Epithelial cell of esophagus (primary cell): Measurements from ENCODE around the gene DOC2A.

Experiments
- DNase-seq: peaks from one replicate; pipeline ENCODE4 v3.0.0; 2010; ENCODE audit warnings: low read depth
- H3K4me3 ChIP-seq: 2 replicates; pipeline ENCODE4 v1.5.1; 2011; ENCODE audit warnings: mild to moderate bottlenecking, low read length, control low read depth
- CTCF ChIP-seq: IDR thresholded peaks from 2 replicates; pipeline ENCODE4 v1.5.1; 2011; ENCODE audit warnings: low read depth, mild to moderate bottlenecking, low read length, control low read depth, inconsistent platforms; ENCODE audit not compliant: insufficient read depth; ENCODE audit errors: missing control alignments

DOC2A gene

GRCh38 chr16:29990883-29991570 lies 19.8 kb downstream of the DOC2A start:
- H3K4me3 ChIP-seq: no peak overlapping the region
- no peak for DNase-seq
- TF ChIP-seq CTCF: no peak

GRCh38 chr16:29990034-29990433 lies 20.8 kb downstream of the DOC2A start:
- no peak for TF ChIP-seq CTCF

GRCh38 chr16:29989111-29989858 lies 21.5 kb downstream of the DOC2A start:
- no peak for TF ChIP-seq CTCF
- DNase-seq: no peak
- H3K4me3 ChIP-seq: no peak overlapping the region

More at GRCh38 chr16:29990034-29990433, 20.8 kb downstream of the DOC2A start:
- no peak overlapping the region for H3K4me3 ChIP-seq
- no peak for DNase-seq

- TF ChIP-seq CTCF: no peak
- H3K4me3 ChIP-seq: no peak overlapping the region
- DNase-seq: no peak
These were observed 22.3 kb downstream of the DOC2A start for GRCh38 chr16:29988346-29989075.

GRCh38 chr16:29987371-29988085 lies 23.3 kb downstream of the DOC2A start:
- no peak overlapping the region for H3K4me3 ChIP-seq
- no peak for DNase-seq

GRCh38 chr16:29986931-29987330 lies 23.9 kb downstream of the DOC2A start:
- no peak overlapping the region for H3K4me3 ChIP-seq
- no peak for TF ChIP-seq CTCF
- DNase-seq: no peak

More at GRCh38 chr16:29987371-29988085, 23.3 kb downstream of the DOC2A start:
- no peak for TF ChIP-seq CTCF
